ENCODE data around the gene GFY.

DNA sequence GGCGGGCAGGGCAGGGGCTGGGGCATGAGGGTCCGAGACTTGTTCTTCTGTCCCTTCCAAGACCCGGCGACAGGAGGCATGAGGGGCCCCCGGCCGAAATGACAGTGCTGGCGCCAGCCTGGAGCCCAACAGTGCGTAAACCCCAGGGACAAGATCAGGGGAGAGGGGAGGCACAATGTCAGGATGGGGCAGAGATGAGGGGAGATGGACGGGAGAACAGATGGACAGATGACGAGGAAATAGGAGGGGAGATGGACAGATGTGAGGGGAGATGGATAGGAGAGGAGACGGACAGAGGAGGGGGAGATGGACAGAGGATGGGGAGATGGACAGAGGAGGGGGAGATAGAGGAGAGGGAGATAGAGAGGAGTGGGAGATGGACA, 49.3 kb downstream of the GFY start:
- TF ChIP-seq EZH2 (IDR thresholded peaks at IDR 0.05; ENCODE audit: insufficient read depth, low read length): no peak
- TF ChIP-seq, protein P1, sequence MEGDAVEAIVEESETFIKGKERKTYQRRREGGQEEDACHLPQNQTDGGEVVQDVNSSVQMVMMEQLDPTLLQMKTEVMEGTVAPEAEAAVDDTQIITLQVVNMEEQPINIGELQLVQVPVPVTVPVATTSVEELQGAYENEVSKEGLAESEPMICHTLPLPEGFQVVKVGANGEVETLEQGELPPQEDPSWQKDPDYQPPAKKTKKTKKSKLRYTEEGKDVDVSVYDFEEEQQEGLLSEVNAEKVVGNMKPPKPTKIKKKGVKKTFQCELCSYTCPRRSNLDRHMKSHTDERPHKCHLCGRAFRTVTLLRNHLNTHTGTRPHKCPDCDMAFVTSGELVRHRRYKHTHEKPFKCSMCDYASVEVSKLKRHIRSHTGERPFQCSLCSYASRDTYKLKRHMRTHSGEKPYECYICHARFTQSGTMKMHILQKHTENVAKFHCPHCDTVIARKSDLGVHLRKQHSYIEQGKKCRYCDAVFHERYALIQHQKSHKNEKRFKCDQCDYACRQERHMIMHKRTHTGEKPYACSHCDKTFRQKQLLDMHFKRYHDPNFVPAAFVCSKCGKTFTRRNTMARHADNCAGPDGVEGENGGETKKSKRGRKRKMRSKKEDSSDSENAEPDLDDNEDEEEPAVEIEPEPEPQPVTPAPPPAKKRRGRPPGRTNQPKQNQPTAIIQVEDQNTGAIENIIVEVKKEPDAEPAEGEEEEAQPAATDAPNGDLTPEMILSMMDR (IDR thresholded peaks at IDR 0.05; ENCODE audit: insufficient read depth, low read depth, low read length): no peak

Data from astrocyte (in vitro differentiated cells and primary cell).